Fibroblast of mammary gland (primary cell): ENCODE measurements around the gene MAGI1.

Experiments
- DNase-seq: peaks from one replicate; pipeline ENCODE4 v3.0.0-alpha.2; 2010; ENCODE audit warnings: low read depth
- H3K4me3 ChIP-seq: 2 replicates; pipeline ENCODE4 v1.5.1; 2011; ENCODE audit warnings: low read depth, mild to moderate bottlenecking, low read length, moderate library complexity; ENCODE audit not compliant: control insufficient read depth
- TF ChIP-seq, protein P1 (sequence below): conservative IDR thresholded peaks from 2 replicates; pipeline ENCODE4 v1.5.1; 2011; ENCODE audit warnings: low read depth, low read length, inconsistent platforms; ENCODE audit not compliant: control insufficient read depth, insufficient read depth

Gene MAGI1

GRCh38 chr3:65713016-65713415, 325.7 kb downstream of the MAGI1 start:
- peak; percentile 47 for DNase-seq
- TF ChIP-seq, protein P1, sequence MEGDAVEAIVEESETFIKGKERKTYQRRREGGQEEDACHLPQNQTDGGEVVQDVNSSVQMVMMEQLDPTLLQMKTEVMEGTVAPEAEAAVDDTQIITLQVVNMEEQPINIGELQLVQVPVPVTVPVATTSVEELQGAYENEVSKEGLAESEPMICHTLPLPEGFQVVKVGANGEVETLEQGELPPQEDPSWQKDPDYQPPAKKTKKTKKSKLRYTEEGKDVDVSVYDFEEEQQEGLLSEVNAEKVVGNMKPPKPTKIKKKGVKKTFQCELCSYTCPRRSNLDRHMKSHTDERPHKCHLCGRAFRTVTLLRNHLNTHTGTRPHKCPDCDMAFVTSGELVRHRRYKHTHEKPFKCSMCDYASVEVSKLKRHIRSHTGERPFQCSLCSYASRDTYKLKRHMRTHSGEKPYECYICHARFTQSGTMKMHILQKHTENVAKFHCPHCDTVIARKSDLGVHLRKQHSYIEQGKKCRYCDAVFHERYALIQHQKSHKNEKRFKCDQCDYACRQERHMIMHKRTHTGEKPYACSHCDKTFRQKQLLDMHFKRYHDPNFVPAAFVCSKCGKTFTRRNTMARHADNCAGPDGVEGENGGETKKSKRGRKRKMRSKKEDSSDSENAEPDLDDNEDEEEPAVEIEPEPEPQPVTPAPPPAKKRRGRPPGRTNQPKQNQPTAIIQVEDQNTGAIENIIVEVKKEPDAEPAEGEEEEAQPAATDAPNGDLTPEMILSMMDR = no peak
- H3K4me3 ChIP-seq = no peak overlapping the region

DNA sequence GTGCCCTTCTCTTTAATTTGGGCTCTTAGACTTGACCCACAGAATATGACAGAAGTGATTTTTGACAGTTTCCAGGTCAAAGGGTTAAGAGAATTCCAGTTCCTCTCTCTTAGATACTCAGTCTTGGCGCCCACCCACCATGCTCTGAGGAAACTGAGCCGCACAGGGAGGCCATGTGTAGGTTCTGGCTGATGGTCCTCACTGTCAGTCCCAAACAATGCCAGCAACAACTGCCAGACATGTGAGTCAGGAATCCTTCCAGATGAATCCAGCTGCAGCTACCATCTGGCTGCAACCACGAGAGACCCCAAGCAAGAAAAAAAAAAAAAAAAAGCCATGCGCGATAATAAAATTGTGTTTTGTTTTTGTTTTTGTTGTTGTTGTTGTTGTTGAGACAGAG, 326.6 kb downstream of the MAGI1 start:
- TF ChIP-seq, protein P1 = no peak
- DNase-seq = peak; percentile 76
- H3K4me3 ChIP-seq = no peak overlapping the region

GRCh38 chr3:65706776-65707568, 331.7 kb downstream of the MAGI1 start:
- TF ChIP-seq, protein P1 = no peak
- H3K4me3 ChIP-seq = no peak overlapping the region
- DNase-seq = no peak

- TF ChIP-seq, protein P1 = no peak
- DNase-seq = no peak
- no peak overlapping the region for H3K4me3 ChIP-seq
Measured at GRCh38 chr3:65706301-65706700, 332.4 kb downstream of the MAGI1 start.

- DNase-seq = no peak
- TF ChIP-seq, protein P1 = no peak
- no peak overlapping the region for H3K4me3 ChIP-seq
Measured at GRCh38 chr3:65703820-65704219, 334.9 kb downstream of the MAGI1 start.

- TF ChIP-seq, protein P1 = no peak
Measured at GRCh38 chr3:65703026-65703425, 335.7 kb downstream of the MAGI1 start.

More at GRCh38 chr3:65703026-65703425, 335.7 kb downstream of the MAGI1 start:
- DNase-seq = no peak
- no peak overlapping the region for H3K4me3 ChIP-seq
